ENCODE data around the gene RALGDS.

The RALGDS gene

DNA sequence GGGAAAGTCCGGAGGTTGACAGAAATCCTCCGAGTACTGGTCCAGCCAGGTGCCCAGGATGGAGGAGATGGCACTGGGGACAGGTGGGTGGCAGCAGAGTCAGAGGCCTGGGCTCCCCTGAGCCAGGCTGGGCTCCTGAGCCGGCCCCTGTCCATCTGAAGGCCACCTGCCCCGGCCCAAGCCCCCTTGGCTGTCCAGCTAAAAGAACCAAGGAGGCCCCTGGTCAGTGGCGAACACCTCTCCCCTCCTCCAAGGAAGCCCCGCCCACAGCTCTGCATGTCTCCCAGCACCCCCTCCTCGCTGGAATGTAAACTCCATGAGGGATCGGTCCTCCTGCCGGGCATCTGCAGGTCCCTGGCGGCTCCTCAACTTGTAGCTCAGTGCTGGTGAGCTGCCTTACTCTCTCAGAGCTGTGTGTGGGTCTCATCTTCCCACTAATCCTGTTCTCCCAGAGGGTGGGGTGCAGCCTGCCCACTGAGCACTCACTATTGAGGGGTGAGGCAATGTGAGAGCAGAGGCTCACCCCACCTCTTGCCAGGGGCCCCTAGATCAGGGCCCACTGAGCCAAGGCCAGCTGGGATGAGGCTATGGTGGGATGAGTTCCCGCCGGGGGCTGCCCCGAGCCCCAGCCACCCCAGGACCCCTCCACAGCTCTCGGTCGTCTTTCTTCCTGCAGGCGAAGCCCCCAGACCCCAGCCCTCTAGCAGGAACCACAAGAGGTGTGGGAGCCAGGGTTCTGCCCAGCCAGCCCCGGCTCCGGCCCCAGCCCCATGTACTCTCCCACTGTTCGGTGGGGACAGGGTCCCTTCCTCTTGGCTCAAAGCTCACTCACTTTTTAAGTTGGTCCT, 12.0 kb downstream of the RALGDS start:
- Mint-ChIP-seq H3K27me3 (no peaks in the 10 kb centered on the region), H3K36me3 (peaks cover 9% of the 10 kb centered on the region), H3K4me1 (peaks cover 8% of the 10 kb centered on the region), H3K27ac (no peak overlapping the region), H3K9me3 (no peaks in the 10 kb centered on the region), H3K4me3 (no peak overlapping the region)

DNA sequence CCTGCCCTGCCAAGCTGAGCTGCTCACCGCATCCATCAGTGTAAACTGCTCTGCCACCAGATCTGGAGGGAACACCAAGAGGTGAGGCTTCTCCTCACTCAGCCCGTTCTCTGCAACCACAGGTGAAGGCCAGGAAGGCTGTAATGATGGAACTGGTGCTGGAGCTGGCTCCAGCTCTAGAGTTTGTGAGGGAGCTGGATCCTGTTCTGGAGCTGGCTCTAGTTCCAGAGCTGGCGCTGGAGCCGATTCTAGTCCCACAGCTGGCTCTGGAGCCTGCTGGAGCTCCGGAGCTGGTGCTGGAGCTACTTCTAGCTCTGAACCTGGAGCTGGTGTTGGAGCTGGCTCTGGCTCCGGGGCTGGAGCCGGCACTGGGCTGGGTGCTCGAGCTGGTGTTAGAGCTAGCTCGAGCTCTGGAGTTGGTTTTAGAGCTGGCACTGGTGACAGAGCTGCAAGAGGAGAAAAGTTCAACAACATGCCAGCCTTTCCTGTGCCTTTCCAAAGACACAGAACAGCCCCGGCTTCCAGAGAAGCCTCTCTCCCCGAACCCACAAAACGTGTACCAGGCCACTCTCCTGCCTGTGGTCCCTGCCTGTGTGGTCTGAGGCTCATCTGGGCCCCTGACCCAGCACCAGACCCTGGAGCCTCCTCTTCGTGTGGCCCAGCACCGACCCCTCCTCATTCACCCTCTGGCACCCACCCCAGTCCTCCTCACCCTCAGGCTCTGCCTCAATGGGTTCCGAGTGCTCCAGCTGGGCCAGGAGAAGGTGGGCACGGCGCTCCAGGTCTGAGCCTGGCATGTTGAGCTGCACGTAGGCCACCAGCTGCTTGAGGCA, 12.9 kb downstream of the RALGDS start:
- no peak overlapping the region for H3K4me3 Mint-ChIP-seq
- H3K27me3 Mint-ChIP-seq = no peaks in the 10 kb centered on the region
- peaks cover 9% of the 10 kb centered on the region for H3K36me3 Mint-ChIP-seq
- H3K4me1 Mint-ChIP-seq = peaks cover under 1% of the 10 kb centered on the region
- H3K9me3 Mint-ChIP-seq = no peaks in the 10 kb centered on the region
- H3K27ac Mint-ChIP-seq = no peak overlapping the region

DNA sequence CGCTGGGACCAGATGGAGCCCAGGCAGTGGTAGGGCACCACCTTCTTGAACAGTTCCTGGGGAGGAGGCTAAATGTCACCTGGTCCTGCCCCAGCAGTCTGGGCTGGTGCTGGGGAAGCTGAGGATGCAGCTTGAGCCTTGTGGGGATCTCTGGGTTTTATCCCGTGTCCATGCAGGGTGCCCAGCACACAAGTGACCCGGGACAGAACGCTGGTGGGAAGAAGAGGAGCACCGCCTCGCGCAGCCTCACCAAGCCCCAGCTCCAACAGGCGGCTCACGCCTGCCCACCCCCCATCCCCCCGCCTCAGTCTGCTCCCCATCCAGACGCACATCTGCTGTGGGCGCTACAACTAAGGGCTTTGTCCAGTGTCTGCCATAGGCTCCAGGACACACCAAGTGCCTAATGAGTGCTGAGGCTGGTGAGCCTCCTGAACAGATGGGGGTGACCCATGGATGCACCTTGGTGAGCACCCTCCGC, 13.8 kb downstream of the RALGDS start:
- H3K4me3 Mint-ChIP-seq = no peak overlapping the region
- no peak overlapping the region for H3K27ac Mint-ChIP-seq
- H3K4me1 Mint-ChIP-seq = no peaks in the 10 kb centered on the region
- H3K36me3 Mint-ChIP-seq = peaks cover 14% of the 10 kb centered on the region
- no peaks in the 10 kb centered on the region for H3K9me3 Mint-ChIP-seq
- no peaks in the 10 kb centered on the region for H3K27me3 Mint-ChIP-seq

DNA sequence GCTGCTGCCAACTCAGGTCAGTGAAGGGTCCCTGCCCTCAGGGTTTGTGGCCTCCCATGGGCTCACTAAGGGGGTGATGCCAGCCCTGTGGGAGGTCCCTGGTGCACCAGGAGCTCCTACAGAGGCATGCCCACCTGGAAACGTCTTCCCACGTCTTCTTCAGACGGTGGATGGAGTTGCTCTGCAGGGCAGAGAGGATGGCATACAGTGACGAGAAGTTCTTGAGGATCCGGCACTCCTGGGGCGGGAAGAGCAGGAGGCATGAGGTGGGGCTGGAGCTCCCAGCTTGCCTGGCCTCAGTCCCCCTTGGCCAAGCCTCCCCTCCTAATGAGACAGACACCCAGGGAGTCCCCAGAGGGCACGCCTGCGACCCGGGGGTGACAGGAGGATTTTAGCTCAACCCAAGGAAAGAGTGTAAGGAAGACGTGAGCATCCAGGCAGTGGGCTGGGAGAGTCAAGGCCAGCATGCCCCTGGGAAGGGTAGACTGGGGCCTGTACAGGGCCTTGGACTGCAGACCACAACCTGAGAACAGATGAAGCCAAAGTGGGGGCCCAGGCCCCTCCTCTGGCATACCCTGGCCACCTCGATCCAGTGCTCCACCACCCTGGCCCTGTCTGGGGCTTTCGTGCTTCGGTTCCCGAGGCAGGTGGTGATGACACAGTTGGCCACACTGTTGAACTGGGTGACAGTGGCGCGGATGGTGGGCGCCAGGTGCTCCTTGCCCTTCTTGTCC, 14.4 kb downstream of the RALGDS start:
- Mint-ChIP-seq H3K27me3 (no peaks in the 10 kb centered on the region), H3K27ac (no peak overlapping the region), H3K9me3 (no peaks in the 10 kb centered on the region), H3K36me3 (peaks cover 14% of the 10 kb centered on the region), H3K4me3 (no peak overlapping the region), H3K4me1 (no peaks in the 10 kb centered on the region)

DNA sequence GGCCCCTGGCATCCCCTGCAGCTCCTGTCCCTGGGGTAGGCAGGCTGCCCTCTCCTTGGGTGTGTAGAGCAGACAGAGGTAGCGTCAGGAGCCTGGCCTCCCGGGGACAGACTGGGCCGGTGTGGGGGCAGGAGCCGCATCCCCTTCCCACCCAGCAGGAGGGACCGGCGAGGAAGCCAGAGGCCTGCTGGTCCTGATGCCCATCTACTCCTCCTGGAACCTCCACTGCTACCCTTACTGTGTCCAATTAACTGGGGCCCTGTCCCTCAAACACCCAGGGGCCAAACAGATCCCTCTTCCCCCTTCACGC, 15.6 kb downstream of the RALGDS start:
- Mint-ChIP-seq H3K27me3 (no peaks in the 10 kb centered on the region), H3K9me3 (no peaks in the 10 kb centered on the region), H3K36me3 (peaks cover 18% of the 10 kb centered on the region), H3K4me3 (no peak overlapping the region), H3K4me1 (no peaks in the 10 kb centered on the region), H3K27ac (no peak overlapping the region)

DNA sequence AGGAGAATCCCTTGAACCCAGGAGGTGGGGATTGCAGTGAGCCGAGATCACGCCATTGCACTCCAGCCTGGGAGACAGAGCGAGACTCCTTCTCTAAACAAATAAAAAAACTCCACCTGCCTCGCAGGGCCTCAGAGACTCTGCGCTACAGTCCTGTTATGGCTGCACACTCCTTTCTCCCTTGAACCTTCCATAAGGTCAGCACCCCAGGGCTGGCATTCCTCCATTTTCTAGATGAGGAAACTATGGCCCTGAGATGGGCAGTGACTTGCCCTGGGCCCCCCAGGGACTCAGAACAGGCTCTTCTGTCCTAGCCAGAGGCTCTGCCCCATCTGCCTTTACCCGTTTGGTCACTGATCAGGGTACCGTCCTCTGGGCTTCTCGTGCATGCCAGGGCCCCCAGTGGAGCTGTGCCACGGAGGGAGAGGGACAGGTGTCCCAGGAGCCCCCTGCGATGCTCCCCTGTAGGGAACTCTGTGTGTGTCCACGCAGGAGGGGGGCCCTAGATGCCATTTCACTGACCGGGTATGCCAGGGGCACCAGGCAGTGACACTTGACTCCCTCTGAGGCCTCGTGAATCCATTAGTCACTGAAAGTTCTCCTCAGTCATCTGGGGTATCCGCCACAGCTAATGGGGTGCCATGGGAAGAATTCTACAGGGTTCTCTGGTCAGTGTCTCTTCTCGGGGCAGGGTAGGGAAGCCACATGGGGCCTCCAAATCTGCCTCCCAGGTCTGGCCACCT, 16.2 kb downstream of the RALGDS start:
- Mint-ChIP-seq H3K4me1 (no peaks in the 10 kb centered on the region), H3K4me3 (no peak overlapping the region), H3K27me3 (no peaks in the 10 kb centered on the region), H3K9me3 (no peaks in the 10 kb centered on the region), H3K27ac (no peak overlapping the region), H3K36me3 (peaks cover 15% of the 10 kb centered on the region)

DNA sequence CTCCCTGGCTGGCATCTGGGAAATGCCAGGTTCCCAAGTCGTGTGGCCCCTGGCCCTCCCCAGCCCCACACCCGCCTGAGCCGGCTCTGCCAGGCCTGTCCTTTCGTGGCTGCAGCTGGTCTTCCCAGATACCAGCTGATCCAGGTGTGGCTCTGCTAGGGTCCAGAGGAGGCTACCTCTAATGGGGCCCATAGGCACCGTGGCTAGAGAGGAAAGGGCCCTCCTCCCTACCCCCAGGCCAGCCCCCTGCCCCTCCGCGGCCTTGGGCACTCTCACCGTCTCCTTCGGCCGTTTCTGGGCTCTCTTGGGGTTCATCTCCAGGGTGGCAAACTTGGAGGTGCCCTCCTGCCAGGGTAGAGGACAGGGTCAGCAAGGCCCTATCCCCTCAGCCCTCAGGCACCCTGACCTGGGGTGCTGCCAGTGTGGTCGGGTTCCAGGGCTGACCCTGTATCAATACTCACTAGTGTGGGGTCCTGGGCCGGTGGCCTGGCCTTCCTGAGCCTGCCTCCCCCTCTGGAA, 17.0 kb downstream of the RALGDS start:
- peaks cover 16% of the 10 kb centered on the region for H3K36me3 Mint-ChIP-seq

DNA sequence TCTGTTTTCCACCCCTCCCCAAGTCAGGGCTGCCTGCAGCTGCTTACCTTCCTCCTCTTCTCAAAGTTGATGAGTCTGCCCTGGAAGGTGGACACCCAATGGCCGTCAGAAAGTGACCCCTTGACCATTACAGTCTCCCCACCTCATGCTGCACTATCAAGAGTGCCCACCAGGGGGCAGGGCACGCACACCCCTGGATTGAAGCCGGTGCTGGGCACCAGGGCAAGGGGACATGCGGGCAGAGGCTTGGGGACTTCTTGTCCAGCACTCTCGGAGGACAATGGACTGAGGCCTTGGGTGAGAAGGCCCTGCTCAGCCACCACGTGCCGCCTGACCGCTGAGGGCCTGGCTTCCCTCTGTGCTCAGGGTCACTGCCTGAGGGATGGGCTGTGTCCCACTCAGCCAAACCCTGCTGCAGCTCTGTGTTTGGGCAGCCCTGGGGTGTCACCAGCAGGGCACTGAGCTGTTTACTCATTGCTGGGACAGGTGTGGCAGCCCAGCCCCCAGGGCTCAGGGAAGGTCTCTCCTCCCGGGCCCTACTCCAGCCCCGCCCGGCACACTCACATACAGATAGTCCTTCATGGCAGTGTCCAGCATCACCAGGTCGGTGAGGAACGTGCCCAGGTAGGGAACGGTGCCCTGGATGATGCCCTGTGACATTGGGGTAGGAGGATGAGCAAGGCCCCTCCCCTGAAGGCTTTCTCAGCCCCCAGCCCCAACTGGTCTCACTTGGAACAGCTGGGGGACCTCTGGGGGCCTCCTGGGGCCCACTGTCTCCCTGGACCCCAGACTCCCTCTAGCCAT, 17.7 kb downstream of the RALGDS start:
- Mint-ChIP-seq H3K4me1 (no peaks in the 10 kb centered on the region), H3K36me3 (peaks cover 20% of the 10 kb centered on the region), H3K27ac (no peak overlapping the region), H3K9me3 (no peaks in the 10 kb centered on the region), H3K27me3 (no peaks in the 10 kb centered on the region), H3K4me3 (no peak overlapping the region)

More for the DNA sequence above, 17.0 kb downstream of the RALGDS start:
- Mint-ChIP-seq H3K4me3 (no peak overlapping the region), H3K4me1 (no peaks in the 10 kb centered on the region), H3K27ac (no peak overlapping the region), H3K27me3 (no peaks in the 10 kb centered on the region), H3K9me3 (no peaks in the 10 kb centered on the region)

DNA sequence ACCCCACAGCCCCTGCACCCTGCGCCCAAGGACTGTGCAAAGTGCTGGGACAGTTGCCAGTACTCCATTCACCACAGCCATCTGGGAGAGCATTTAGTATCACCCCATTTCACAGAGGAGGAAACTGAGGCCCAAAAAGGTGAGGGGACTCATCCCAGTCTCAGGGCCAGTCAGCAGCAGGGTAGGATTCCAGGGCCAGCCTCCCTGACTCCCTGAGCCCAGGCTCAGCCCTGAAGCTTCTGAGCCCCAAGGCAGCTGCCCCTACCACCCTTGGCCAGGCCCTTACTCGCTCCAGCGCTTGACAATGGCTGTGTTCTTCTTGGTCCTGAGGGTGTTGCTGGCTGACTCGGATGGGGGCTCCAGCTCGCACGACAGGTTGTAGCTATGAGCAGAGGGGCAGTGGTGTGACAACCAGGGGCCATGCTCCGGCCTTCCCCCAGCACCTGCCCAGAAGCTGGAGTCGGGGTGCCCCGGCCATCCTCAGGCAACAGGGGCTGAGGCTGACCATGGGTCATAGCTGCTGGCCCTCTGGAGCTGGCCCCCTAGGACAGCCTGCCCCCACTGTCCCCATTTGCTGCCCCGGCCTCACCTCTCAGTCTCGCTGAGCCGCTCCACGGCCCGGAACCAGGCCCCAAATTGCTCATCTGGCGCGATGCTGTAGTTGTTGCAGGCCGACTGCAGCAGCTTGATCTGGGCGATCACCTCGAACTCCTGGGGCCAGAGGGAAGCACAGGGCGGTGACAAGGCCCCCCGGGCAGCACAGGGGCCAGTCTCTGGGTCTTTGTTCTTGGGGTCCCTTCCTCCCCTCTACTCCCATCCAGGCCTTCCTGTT, 18.6 kb downstream of the RALGDS start:
- no peaks in the 10 kb centered on the region for H3K9me3 Mint-ChIP-seq
- H3K36me3 Mint-ChIP-seq = peaks cover 27% of the 10 kb centered on the region
- no peaks in the 10 kb centered on the region for H3K27me3 Mint-ChIP-seq
- H3K27ac Mint-ChIP-seq = no peak overlapping the region
- no peak overlapping the region for H3K4me3 Mint-ChIP-seq
- no peaks in the 10 kb centered on the region for H3K4me1 Mint-ChIP-seq

DNA sequence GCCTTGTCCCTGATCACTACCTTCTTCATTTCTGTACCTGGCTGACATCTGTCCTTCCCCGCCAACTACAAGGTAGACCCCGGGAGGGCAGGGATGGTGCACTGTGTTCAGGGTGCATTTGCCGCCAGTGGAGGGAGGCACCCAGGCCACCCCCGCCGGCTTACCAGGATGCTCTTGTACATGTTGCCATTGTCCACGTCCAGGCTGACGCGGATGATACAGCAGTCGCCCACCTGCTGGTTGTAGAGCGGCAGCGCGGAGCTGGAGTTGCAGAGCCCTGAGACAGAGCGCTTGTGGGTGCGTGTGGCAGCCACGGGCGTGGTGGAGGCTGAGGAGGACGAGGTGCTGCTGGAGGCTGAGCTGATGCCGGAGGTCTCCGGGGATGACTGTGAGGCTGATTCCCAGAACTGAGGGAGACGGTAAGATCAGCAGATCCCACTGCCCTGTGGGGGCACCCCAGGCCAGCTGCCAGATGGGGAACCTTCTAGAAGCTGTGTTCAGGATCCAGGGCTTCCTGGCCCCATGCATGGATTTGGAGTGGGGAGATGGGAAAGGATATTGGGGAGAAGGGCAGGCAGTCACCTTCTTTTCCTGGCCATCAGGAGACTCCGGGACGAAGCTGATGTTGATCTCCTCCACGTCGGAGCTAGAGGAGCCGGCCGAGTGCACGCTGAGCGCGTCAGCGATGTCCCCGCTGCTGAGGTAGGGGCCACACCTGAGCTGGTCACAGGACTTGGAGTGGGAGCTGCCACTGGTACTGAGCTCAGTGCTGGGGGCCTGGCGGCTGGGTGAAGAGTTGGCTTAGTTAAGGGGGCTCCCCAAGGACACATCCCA, 19.5 kb downstream of the RALGDS start:
- H3K27me3 Mint-ChIP-seq = no peaks in the 10 kb centered on the region
- no peak overlapping the region for H3K4me3 Mint-ChIP-seq
- H3K36me3 Mint-ChIP-seq = peaks cover 26% of the 10 kb centered on the region
- H3K4me1 Mint-ChIP-seq = no peaks in the 10 kb centered on the region
- peaks cover under 1% of the 10 kb centered on the region for H3K9me3 Mint-ChIP-seq
- H3K27ac Mint-ChIP-seq = no peak overlapping the region

DNA sequence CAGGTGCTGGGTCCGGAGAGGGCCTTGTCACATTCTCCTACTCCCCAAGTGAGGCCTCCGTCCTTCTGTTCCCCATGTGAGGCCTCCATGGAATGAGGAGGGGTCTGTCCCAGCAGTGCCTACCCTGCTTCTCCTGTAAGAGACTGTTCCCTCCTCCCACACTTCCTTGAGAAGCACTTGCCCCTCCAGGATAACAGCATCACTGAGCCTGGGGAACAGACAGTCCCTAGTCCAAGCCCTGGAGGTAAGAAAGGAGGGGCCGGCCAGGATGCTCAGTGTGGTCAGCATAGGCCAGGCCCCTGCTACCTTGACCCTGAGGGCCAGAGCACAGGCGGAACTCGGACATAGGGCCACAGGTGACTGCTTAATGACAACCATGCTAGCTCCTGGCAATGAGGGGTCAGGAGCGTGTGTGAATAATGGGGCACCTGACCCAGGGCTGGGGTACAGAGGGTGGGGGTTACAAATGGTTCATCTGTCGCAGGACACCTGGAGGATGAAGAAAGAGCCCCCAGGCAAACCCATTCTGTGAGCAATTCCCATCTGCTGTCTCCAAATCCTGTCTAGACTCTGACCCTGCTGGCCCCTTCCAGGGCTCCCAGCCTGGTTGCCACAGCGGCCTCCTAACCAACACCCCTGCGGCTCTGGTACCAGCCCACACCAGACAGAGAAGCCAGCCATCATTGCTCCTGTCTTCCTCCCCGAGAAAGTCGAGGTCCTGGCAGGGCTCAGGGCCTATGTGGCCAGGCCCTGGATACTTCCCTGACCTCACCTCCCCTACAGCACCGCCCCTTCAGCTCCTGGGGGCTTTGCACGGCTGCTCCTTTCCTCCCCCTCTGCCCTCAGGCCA, 20.3 kb downstream of the RALGDS start:
- H3K4me1 Mint-ChIP-seq = no peaks in the 10 kb centered on the region
- peaks cover 32% of the 10 kb centered on the region for H3K36me3 Mint-ChIP-seq
- no peaks in the 10 kb centered on the region for H3K27me3 Mint-ChIP-seq
- H3K9me3 Mint-ChIP-seq = peaks cover 8% of the 10 kb centered on the region
- H3K4me3 Mint-ChIP-seq = no peak overlapping the region
- no peak overlapping the region for H3K27ac Mint-ChIP-seq

DNA sequence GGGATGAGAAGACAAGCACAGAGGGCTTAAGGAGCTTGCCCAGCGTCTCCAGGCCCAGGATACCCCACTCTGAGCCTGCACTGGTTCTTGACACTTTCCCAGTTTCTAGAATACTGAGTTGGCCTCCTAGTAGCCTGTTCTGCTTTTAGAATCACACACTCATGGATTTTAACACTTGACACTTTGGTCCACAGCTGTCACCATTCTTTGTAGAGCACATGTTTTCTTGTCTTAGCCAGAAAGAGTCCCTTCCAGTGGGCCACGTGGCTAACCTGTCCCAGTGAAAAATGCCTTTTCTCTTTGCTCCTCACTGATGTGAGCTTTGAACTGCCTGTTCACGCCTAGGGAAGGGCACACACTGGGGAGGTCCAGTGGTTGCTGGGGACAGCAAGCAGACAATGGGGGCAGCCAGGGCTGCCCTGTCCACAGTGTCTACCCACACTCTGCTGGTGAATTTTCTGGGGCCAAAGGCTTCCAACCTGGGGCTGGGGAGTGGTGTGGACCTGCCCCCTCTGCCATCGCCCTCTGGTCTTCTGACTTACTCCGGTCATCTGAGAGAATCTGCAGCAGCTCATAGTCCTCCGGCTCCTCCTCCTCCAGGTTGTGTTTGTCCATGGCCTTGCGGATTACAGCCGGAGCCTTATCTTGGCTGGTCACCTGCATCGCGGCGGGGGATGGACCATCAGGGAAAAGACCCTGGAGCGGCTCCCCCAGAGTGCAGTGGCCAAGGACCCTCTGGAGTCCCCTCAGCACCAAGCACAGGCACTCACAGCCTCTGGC, 21.1 kb downstream of the RALGDS start:
- H3K4me1 Mint-ChIP-seq = no peaks in the 10 kb centered on the region
- H3K27ac Mint-ChIP-seq = no peak overlapping the region
- H3K9me3 Mint-ChIP-seq = peaks cover 12% of the 10 kb centered on the region
- no peak overlapping the region for H3K4me3 Mint-ChIP-seq
- no peaks in the 10 kb centered on the region for H3K27me3 Mint-ChIP-seq
- H3K36me3 Mint-ChIP-seq = peaks cover 37% of the 10 kb centered on the region

Measured in activated naive CD4-positive, alpha-beta T cell treated with anti-CD3 and anti-CD28 coated beads, Interleukin-2, amount 50 U/mL, for 24 hours (primary cell).